Erythroblast (primary cell): ENCODE data around the gene LRMDA.

Experiments used
- GATA1 ChIP-seq: IDR thresholded peaks from 2 replicates; pipeline ENCODE4 v1.6.1; 2011; ENCODE audit warnings: low read depth, mild to moderate bottlenecking, control low read depth, low read length, moderate library complexity
- POLR2A ChIP-seq: IDR thresholded peaks from 2 replicates; pipeline ENCODE4 v1.6.1; 2011; ENCODE audit warnings: mild to moderate bottlenecking, low read length

DNA sequence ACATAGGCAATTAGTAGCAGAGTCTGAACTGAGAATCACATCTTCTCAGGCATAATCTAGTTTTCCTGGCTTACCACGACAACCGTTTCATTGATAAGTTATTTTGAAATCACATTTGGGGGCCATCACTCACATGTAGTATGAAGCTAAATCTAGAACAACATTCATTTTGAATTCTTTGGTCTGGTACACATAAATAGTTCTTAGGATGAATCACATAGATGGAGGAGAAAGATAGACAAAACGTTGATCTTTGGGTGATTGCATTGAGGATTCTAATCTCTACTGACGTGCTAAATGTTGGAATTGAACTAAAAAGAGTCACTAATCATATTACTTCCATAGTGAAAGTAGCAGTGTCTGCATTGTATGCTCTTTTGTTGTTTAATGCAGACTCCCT lies 1022.6 kb downstream of the LRMDA start:
- TF ChIP-seq POLR2A = no peak
- no peak for TF ChIP-seq GATA1
